ENCODE measurements around the gene MYOZ2. TPM values are rescaled to one million over a fixed set of nuclear protein-coding genes. Genes with fewer than 3 reads are reported as not detected.

The MYOZ2 gene
- total RNA-seq, 1 donor from 2014 or later, result not detected

GRCh38 chr4:119233750-119234149, 98.1 kb downstream of the MYOZ2 start:
- FAIRE-seq, result no peak
- Histone ChIP-seq H3K27me3 (ENCODE audit: control insufficient read depth, insufficient read depth, low read length) (no peaks in the 10 kb centered on the region), H3K4me3 (ENCODE audit: low read depth, low read length) (no peak overlapping the region), H3K36me3 (ENCODE audit: control insufficient read depth, insufficient read depth, low read length) (peaks cover 5% of the 10 kb centered on the region)
- no peak for TF ChIP-seq CTCF (IDR thresholded peaks at IDR 0.05; ENCODE audit: insufficient read depth, low read length, severe bottlenecking)
- DNase-seq (ENCODE audit: low read depth), result no peak

GRCh38 chr4:119237201-119237600, 101.6 kb downstream of the MYOZ2 start:
- Histone ChIP-seq H3K36me3 (ENCODE audit: control insufficient read depth, insufficient read depth, low read length) (peaks cover 5% of the 10 kb centered on the region), H3K27me3 (ENCODE audit: control insufficient read depth, insufficient read depth, low read length) (no peaks in the 10 kb centered on the region), H3K4me3 (ENCODE audit: low read depth, low read length) (no peak overlapping the region)
- DNase-seq (ENCODE audit: low read depth) (no peak), FAIRE-seq (no peak)
- no peak for TF ChIP-seq CTCF (IDR thresholded peaks at IDR 0.05; ENCODE audit: insufficient read depth, low read length, severe bottlenecking)

Other genes with a start within 250 kb of the MYOZ2 start
- gene SYNPO2, start 247.0 kb upstream of the MYOZ2 start, total RNA-seq, result 0.13 and 0.26 TPM in 2 replicates
- gene USP53, start 76.9 kb downstream of the MYOZ2 start, total RNA-seq, result 26.6 and 30.1 TPM in 2 replicates
- gene FABP2, start 186.3 kb downstream of the MYOZ2 start, total RNA-seq, result not detected in 2 replicates

Measured in bronchial epithelial cell (primary cell).